ENCODE measurements around the gene RMRP. TPM values are rescaled to one million over a fixed set of nuclear protein-coding genes. Genes with fewer than 3 reads are reported as not detected.

RMRP gene
- polyA plus RNA-seq (2012; ENCODE audit: insufficient read length, low read depth) = 99.4 TPM

- no peak for TF ChIP-seq TAF1 (IDR thresholded peaks at IDR 0.05; ENCODE audit: borderline replicate concordance, insufficient read depth, low read length)
- peak; percentile 92 for TF ChIP-seq FOXP2 (optimal IDR thresholded peaks at IDR 0.05; ENCODE audit: borderline replicate concordance, extremely low read depth, extremely low read length, insufficient read depth)
- TF ChIP-seq SIN3A (IDR thresholded peaks at IDR 0.05; ENCODE audit: borderline replicate concordance, insufficient read depth, low read length) = peak; percentile 44; the same call in 1 of the 2 replicates
- TF ChIP-seq REST (IDR thresholded peaks at IDR 0.05; ENCODE audit: insufficient read depth in 1 of 2, low read depth in 2 of 2, low read length in 2 of 2) = no peak
- TF ChIP-seq POLR2AphosphoS5 (IDR thresholded peaks at IDR 0.05; ENCODE audit: low read depth, low read length) = no peak
Observed at GRCh38 chr9:35657546-35658136, at the start of gene RMRP. Gene RMRP (minus strand): TSS chr9:35658019.

- TF ChIP-seq FOXP2 (optimal IDR thresholded peaks at IDR 0.05; ENCODE audit: borderline replicate concordance, extremely low read depth, extremely low read length, insufficient read depth) (no peak), TAF1 (IDR thresholded peaks at IDR 0.05; ENCODE audit: borderline replicate concordance, insufficient read depth, low read length) (no peak), POLR2AphosphoS5 (IDR thresholded peaks at IDR 0.05; ENCODE audit: low read depth, low read length) (no peak), SIN3A (IDR thresholded peaks at IDR 0.05; ENCODE audit: borderline replicate concordance, insufficient read depth, low read length) (no peak), REST (IDR thresholded peaks at IDR 0.05; ENCODE audit: insufficient read depth in 1 of 2, low read depth in 2 of 2, low read length in 2 of 2) (no peak)
Observed at GRCh38 chr9:35706951-35707350, 49.1 kb upstream of the RMRP start.

- no peak for TF ChIP-seq REST (IDR thresholded peaks at IDR 0.05; ENCODE audit: insufficient read depth in 1 of 2, low read depth in 2 of 2, low read length in 2 of 2)
- TF ChIP-seq SIN3A (IDR thresholded peaks at IDR 0.05; ENCODE audit: borderline replicate concordance, insufficient read depth, low read length) = no peak
- no peak for TF ChIP-seq FOXP2 (optimal IDR thresholded peaks at IDR 0.05; ENCODE audit: borderline replicate concordance, extremely low read depth, extremely low read length, insufficient read depth)
- no peak for TF ChIP-seq TAF1 (IDR thresholded peaks at IDR 0.05; ENCODE audit: borderline replicate concordance, insufficient read depth, low read length)
- no peak for TF ChIP-seq POLR2AphosphoS5 (IDR thresholded peaks at IDR 0.05; ENCODE audit: low read depth, low read length)
Observed at GRCh38 chr9:35705836-35706430, 48.1 kb upstream of the RMRP start.

- TF ChIP-seq FOXP2 (optimal IDR thresholded peaks at IDR 0.05; ENCODE audit: borderline replicate concordance, extremely low read depth, extremely low read length, insufficient read depth) (no peak), REST (IDR thresholded peaks at IDR 0.05; ENCODE audit: insufficient read depth in 1 of 2, low read depth in 2 of 2, low read length in 2 of 2) (no peak), POLR2AphosphoS5 (IDR thresholded peaks at IDR 0.05; ENCODE audit: low read depth, low read length) (no peak)
Observed at GRCh38 chr9:35705372-35705771, 47.6 kb upstream of the RMRP start.

Data from PFSK-1 (cell line).